HG02970 (cell line): Measurements from ENCODE around the gene ZBTB22.
"Not testable (repeated sequence)": the region's sequence is repeated elsewhere in the genome, so short reads cannot be mapped to it uniquely, and the experiment has no call there.

Experiments
- ATAC-seq: cut with Tn5 transposase; IDR thresholded peaks from one replicate; pipeline ENCODE4 v1.9.1; 2021; ENCODE audit warnings: mild to moderate bottlenecking, moderate library complexity, moderate number of reproducible peaks; ENCODE audit not compliant: unreplicated experiment, low FRiP score

The ZBTB22 gene, protein sequence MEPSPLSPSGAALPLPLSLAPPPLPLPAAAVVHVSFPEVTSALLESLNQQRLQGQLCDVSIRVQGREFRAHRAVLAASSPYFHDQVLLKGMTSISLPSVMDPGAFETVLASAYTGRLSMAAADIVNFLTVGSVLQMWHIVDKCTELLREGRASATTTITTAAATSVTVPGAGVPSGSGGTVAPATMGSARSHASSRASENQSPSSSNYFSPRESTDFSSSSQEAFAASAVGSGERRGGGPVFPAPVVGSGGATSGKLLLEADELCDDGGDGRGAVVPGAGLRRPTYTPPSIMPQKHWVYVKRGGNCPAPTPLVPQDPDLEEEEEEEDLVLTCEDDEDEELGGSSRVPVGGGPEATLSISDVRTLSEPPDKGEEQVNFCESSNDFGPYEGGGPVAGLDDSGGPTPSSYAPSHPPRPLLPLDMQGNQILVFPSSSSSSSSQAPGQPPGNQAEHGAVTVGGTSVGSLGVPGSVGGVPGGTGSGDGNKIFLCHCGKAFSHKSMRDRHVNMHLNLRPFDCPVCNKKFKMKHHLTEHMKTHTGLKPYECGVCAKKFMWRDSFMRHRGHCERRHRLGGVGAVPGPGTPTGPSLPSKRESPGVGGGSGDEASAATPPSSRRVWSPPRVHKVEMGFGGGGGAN

DNA sequence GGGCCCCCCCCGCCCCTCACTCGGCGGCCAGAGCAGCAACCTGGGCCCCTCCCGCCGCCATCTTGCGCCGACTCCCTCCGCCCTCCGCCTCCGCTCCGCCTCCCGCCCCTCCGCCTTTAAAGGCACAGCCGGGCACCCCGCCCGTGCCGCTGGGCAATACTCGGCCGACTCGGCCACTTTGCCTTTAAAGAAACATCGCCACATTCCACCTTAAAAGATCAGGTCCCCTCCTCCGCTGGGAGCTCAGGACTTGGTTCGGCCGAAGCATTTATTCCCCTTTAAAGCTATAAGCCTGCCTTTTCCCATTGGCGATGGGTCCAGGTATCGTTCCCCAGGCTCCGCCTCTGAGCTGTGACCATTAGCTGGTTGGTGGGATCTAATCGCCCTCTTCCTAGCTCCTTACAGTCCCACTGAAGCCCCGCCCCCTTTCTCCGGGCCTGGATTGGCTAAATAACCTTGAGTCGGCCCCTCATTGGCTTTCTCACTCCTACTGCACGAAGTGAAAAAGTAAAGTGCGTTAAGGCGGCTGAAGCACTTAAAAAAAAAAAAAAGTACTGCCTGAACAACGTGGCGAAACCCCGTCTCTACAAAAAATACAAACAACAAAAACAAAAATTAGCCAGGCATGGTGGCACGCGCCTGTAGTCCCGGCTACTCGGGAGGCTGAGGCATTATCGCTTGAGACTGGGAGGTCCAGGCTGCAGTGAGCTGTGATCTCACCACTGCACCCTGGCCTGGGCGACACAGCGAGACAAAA, at the start of gene ZBTB22:
ZBTB22 (minus strand) TSS at position 76 of the 757 bp plus-strand sequence. CDS start 828 bp downstream, outside the sequence.
- ATAC-seq, result peak; percentile 42

DNA sequence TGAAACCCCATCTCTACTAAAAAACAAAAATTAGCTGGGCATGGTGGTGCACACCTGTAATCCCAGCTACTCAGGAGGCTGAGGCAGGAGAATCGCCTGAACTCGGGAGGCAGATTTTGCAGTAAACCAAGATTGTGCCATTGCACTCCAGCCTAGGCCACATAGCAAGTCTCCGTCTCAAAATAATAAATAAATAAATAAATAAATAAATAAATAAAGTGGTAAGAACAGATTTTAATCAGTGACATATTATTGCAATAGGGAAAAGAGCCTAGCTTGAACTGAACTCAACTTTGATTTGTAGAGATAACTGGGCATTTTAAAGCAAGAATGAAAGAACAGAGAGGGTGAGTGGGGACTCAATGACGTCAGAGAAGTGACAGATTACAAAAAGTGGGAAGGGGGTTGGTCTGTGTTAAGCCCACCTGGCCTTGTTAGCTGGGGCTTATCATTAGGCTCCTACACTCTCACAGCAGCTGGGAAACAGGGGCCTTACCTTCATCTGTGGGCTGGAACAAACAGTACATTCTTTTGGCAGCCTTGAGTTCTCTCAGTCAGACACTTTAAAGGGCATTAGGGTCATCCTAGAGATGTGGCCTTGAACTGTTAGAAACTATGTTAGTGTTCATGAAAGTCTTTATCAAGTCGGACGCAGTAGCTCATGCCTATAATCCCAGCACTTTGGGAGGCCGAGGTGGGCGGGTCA, 49.6 kb upstream of the ZBTB22 start:
- no peak for ATAC-seq

DNA sequence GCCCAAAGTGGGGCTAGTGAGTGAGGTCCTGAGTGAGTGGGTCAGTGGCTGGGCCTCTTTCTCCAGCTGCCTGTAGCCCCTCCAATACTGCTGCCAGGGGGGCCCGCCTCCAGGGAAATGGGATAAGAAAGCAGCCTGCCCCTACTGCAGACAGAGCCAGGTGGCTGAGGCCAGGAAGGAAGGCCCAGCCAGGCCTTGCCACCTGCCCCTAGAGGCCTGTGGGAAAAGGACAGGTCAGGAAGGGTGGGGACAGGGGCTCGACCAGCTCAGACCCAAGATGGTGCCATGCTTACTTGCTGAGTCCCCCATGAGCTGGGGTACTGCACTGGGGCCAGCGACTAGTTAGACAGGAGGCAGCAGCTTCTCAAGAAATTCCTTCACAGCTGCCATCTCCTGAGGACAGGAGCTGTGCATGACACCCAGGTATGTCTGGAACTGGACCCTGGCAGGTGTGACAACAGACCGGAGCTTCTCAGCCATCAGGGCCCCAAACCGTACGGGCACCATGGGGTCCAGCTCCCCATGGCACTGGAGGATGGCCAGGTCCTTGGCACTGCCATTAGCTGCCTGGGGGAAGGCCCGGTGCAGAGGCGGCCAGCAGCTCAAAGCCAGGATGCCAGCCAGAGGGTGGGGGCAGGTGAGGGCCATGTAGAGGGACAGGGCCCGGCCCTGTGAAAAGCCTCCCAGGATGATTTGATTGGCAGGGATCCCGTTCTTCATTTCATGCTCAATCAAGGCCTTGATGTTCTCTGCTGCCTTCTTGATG, 47.8 kb upstream of the ZBTB22 start:
- not testable (repeated sequence) for ATAC-seq

DNA sequence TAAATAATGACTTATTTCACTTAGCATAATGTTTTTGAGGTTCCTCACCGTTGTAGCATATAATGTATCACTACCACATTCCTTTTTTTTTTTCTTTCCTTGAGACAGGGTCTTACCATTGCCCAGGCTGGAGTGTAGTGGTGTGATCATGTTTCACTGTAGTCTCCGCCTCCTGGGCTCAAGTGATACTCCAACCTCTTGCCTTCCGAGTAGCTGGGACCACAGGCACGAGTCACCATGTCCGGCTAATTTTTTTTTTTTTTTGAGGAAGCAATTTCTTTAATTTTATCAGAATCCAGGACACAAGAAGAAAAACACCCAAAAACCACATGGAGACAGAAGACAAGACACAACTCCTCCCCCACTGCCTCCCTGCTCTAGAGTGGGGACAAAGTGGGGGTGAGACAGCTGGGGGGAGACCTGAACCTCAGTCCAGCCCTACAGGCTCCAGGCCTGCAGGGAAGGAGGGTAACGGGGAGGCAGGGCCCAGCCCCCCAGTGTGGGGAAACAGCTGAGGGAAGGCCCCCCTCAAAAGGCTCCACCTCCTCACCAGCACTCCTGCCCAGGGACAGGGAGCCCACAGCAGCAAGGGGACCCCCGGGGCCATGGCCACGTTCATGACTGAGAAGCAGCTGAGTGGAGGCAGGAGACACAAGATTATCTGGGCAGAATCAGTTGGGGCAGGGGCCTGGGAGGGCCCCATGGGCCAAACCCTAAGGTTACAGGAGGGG, 47.1 kb upstream of the ZBTB22 start:
- not testable (repeated sequence) for ATAC-seq

DNA sequence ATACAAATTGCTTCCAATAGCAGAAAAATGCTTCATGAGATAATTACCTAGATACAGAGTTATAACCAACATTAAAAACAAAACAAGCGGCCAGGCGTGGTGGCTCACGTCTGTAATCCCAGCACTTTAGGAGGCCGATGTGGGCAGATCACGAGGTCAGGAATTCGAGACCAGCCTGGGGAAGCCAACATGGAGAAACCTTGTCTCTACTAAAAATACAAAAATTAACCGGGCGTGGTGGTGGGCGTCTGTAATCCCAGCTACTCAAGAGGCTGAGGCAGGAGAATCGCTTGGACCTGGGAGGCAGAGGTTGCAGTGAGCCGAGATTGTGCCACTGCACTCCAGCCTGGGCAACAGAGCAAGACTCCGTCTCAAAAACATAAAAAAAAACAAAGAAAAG, 45.9 kb upstream of the ZBTB22 start:
- ATAC-seq, result not testable (repeated sequence)

DNA sequence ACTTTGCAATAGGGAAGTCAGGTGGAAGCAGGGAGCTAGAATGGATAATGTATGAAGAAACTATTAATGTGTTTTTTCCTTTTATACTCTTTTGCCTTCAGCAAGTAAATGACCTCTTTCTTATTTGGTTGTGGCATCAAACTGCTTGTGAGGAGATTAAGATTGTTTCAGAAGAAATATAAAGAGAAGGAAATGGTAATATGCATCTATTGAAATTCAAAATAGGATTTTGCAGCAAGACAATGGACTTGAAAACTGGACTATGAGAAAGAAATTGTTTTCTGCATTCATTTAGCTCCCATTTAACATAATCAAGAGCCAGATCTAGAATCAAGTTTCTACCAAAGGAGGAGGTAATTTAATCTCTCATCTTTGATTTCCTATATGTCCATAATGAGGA, 41.8 kb upstream of the ZBTB22 start:
- ATAC-seq, result no peak

DNA sequence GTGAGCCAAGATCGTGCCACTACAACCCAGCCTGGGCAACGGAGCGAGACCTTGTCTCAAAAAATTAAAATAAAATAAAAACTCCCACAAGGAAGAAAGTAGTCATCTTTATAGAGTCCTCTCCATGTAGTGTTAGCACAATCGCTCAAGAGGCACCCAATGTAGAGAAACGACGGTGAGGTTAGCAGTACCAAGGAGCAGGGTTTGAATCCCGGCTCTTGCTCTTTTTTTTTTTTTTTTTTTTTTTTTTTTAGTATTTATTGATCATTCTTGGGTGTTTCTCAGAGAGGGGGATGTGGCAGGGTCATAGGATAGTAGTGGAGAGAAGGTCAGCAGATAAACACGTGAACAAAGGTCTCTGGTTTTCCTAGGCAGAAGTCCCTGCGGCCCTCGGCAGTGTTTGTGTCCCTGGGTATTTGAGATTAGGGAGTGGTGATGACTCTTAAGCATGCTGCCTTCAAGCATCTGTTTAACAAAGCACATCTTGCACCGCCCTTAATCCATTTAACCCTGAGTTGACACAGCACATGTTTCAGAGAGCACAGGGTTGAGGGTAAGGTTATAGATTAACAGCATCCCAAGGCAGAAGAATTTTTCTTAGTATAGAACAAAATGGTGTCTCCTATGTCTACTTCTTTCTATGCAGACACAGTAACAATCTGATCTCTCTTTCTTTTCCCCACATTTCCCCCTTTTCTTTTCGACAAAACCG, 39.8 kb upstream of the ZBTB22 start:
- ATAC-seq, result not testable (repeated sequence)

DNA sequence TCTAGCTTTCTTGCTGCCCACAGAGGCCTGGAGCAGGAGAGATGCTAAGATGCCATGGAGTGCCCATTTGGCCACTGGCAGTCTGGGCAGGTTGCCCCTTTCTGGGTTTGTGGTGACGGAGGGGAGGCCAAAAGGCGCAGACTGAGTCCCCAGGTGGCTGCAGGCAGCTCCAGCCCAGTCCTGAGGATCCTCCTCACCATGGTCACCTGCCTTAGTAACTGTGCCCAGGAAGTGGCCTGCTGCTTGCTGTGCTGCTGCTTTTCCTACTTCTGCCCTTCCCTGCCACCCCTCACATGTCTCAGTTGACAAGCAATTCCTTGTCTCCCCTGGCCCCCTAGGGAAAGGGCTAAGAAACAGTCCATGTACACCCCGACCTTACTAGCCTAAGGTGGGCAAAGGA, 38.8 kb upstream of the ZBTB22 start:
- ATAC-seq, result no peak

DNA sequence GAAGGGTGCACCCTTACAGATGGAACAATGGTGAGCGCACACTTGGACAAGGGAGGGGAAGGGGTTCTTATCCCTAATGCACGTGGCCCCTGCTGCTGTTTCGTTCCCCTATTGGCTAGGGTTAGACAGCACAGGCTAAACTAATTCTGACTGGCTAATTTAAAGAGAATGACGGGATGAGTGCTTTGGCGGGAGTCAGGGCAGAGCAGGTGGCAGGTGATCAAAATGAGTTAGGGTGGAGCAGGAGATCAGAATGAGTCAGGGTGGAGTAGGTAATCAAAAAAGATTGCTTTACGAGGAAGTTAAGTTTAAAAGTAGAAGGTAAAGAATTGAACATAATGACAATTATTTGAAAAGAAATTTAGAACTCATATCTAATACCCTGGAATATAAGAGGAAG, 38.3 kb upstream of the ZBTB22 start:
- not testable (repeated sequence) for ATAC-seq

DNA sequence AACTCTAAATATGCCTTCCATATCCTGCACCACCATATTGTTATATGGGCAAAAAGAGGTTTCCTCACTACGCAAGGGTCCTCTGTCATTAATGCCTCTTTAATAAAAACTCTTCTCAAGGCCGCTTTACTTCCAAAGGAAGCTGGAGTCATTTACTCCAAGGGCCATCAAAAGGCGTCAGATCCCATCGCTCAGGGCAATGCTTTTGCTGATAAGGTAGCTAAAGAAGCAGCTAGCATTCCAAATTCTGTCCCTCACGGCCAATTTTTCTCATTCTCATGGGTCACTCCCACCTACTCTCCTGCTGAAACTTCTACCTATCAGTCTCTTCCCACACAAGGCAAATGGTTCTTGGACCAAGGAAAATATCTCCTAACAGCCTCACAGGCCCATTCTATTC, 30.3 kb upstream of the ZBTB22 start:
- ATAC-seq, result no peak

DNA sequence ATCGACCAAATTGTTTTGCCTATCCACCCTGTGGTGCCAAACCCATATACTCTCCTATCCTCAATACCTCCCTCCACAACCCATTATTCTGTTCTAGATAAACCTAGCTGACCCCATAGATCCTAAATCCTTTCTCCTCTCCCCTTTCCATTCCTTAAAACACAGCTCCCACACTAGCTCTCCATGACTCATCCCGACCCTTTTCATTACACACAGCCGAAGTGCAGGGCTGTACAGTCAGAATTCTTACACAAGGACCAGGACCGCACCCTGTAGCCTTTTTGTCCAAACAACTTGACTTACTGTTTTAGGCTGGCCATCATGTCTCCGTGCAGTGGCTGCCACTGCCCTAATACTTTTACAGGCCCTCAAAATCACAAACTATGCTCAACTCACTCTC, 29.4 kb upstream of the ZBTB22 start:
- not testable (repeated sequence) for ATAC-seq

DNA sequence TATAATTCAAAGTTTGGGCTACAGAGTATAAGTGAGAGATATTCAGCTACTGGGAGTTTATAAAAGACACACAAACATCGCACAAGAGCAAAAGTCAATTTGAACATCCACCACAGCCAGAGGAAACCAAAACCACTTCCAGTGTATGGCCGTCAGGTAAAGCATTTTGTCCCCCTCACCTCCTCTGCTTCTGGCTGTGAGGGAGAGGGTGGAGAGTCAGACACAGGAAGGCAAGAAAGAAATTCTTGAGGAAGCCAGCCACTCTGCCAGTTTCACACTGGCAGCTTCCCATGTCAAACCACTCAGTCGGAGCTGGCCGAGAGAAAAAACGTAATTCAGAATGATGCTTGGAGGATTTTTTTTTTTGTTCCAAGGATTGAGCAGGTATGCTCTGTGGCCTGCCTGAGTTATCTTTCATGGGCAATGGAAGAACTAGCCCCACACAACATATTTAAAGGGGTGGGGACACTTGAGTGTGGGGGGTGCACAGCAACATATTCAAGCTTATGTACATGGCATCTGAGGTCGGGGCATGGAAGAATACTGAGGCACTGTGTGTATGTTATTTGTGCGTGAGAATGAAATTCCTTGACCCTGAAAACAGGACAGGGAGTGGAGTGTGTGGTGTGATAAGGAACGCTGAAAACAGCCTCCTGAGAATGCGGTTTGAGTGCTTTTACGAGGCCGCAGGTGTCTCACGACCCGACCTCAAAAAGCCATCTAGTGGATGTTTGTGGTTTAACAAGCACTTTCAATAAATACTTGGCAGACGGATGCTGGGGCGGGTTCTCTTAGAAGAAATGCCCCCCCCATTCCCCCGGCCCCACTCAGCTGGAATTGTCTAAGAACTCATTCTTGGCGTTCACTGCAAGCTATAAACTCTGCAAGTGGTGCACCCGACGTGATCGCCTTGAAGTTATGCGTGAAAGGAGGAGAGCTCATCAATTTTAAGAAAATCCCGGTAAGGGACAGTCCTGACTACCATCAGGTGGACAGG, 27.5 kb upstream of the ZBTB22 start:
- ATAC-seq, result no peak

DNA sequence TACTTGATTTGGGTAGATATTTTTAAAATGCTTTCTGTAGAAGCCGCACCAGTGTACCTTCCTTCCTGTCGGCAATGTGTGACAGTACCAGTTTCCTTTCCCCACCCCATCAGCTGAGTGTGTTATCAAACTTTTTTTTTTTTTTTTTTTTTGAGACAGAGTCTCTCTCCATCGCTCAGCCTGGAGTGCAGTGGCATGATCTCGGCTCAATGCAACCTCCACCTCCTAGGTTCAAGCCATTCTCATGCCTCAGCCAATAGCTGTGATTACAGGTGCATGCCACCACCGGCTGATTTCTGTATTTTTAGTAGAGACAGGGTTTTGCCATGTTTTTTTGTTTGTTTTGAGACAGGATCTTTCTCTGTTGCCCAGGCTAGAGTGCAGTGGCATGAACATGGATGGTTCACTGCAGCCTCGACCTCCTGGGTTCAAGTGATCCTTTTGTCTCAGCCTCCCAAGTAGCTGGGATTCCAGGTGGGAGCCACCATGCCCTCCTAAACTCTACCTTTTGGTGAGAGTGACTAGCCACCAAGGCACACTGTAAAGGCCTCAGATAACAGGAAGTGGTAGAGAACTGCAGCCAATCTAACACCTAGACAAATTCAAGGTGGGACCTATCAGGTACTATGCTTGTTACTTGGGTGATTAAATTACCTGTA, 26.5 kb upstream of the ZBTB22 start:
- no peak for ATAC-seq

DNA sequence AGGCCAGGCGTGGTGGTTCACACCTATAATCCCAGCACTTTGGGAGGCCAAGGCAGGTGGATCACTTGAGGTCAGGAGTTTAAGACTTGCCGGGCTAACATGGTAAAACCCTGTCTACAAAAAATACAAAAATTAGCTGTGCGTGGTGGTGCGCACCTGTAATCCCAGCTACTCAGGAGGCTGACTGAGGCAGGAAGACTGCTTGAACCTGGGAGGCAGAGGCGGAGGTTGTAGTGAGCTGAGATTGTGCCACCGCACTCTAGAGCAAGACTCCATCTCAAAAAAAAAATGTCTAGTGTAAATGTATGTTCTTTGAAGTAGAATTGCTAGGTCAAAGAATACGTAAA, 26.0 kb upstream of the ZBTB22 start:
- ATAC-seq, result not testable (repeated sequence)

DNA sequence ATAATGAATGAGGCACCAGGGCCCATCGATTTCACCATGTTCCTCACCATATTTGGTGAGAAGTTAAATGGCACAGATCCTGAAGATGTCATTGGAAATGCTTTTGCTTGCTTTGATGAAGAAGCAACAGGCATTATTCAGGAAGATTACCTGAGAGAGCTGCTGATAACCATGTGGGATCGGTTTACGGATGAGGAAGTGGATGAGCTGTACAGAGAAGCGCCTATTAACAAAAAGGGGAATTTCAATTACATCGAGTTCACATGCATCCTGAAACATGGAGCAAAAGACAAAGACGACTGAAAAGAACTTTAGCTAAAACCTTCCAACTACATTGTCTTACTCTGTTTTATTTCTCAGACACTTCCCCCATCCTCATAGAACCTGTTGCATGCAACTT, 21.6 kb upstream of the ZBTB22 start:
- no peak for ATAC-seq

DNA sequence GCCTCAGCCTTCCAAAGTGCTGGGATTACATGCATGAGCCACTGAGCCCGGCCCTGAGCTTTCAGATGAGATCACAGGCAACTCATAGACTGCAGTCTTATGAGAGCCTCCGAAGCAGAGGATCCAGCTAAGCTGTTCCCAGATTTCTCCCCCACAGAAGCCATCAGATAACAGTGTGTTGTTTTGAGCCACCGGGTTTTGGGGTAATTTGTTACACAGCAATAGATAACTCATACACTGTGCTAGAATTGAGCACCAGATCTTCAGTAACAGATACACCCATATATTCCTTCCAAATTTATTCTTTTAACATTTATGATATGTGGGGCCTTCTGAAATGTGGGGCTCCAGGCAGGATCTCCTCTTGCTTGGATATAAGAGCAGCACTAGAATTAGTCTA, 19.0 kb upstream of the ZBTB22 start:
- no peak for ATAC-seq

DNA sequence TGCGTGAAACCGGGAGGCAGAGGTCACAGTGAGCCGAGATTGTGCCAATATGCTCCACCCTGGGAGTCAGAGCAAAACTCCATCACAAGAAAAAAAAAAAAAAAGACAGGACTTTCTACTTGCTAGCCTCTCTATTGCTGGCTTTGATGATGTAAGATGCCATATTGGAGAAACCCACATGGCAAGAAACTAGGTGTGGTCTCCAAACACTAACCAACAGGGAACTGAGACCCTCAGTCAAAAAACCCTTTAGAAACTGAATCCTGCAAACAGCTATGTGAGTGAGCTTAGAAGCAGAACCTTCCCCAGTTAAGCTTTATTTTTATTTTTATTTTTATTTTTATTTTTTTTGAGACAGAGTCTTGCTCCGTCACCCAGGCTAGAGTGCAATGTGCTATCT, 18.4 kb upstream of the ZBTB22 start:
- no peak for ATAC-seq
